Caco-2 (cell line): ENCODE results near the gene GGA1. TPM values are rescaled to one million over a fixed set of nuclear protein-coding genes. Genes with fewer than 3 reads are reported as not detected.

ENCODE experiments used
- BruUV-seq: library from RNA; stranded (reverse); fragments of 400-500 nt; replicated peaks from 2 replicates; lab custom pipeline; 2021; lab: Mats Ljungman, UMichigan
- CTCF ChIA-PET: fragments of 300-600 bp; sonication (Branson Sonifier 250); formaldehyde crosslinking; loops from one replicate; lab custom pipeline; 2022; ENCODE audit warnings: antibody characterized with exemption; lab: Charles Lee
- POLR2A ChIA-PET: fragments of 300-600 bp; sonication (Branson Sonifier 250); formaldehyde crosslinking; loops from one replicate; lab custom pipeline; 2022; ENCODE audit warnings: antibody characterized with exemption; lab: Charles Lee
- DNase-seq, 2 experiments: peaks; one replicate each; pipeline versions ENCODE4 v3.0.0 to v3.0.0-alpha.2; 2020 to 2022
- H3K27me3 ChIP-seq: replicated peaks from 2 replicates; pipeline ENCODE4 v1.6.0; 2011; ENCODE audit warnings: low read length; ENCODE audit not compliant: control insufficient read depth, insufficient read depth
- H3K36me3 ChIP-seq: 2 replicates; pipeline ENCODE4 v1.5.1; 2011; ENCODE audit warnings: low read length; ENCODE audit not compliant: control insufficient read depth, insufficient read depth
- H3K4me1 ChIP-seq: fragments of 250-450 bp; sonication (Bioruptor Pico); 2 replicates; pipeline ENCODE4 v1.5.1; 2020; ENCODE audit warnings: mild to moderate bottlenecking
- H3K4me3 ChIP-seq: 2 replicates; pipeline ENCODE4 v1.5.1; 2011; ENCODE audit warnings: low read depth, mild to moderate bottlenecking, control low read depth, low read length
- H3K9me3 ChIP-seq: fragments of 250-450 bp; sonication (Bioruptor Pico); 2 replicates; pipeline ENCODE4 v1.5.1; 2020; ENCODE audit warnings: mild to moderate bottlenecking, moderate library complexity
- H3K27ac Mint-ChIP-seq: one replicate; pipeline ENCODE4 v1.8.0; 2022; ENCODE audit warnings: mixed read lengths; ENCODE audit not compliant: unreplicated experiment
- H3K27me3 Mint-ChIP-seq: one replicate; pipeline ENCODE4 v1.8.0; 2022; ENCODE audit warnings: mixed read lengths; ENCODE audit not compliant: insufficient read depth, unreplicated experiment
- H3K36me3 Mint-ChIP-seq: one replicate; pipeline ENCODE4 v1.8.0; 2022; ENCODE audit warnings: mild to moderate bottlenecking, mixed read lengths; ENCODE audit not compliant: insufficient read depth, unreplicated experiment
- H3K4me1 Mint-ChIP-seq: one replicate; pipeline ENCODE4 v1.8.0; 2022; ENCODE audit warnings: low read depth, mixed read lengths; ENCODE audit not compliant: unreplicated experiment
- H3K4me3 Mint-ChIP-seq: one replicate; pipeline ENCODE4 v1.8.0; 2022; ENCODE audit warnings: mild to moderate bottlenecking, moderate library complexity, mixed read lengths; ENCODE audit not compliant: unreplicated experiment
- H3K9me3 Mint-ChIP-seq: one replicate; pipeline ENCODE4 v1.8.0; 2022; ENCODE audit warnings: mixed read lengths; ENCODE audit not compliant: unreplicated experiment
- intact Hi-C: fragments of 100-400 bp; cut with micrococcal nuclease; formaldehyde crosslinking; loops from one replicate; pipeline ENCODE4 v1.10.0; 2022; ENCODE audit not compliant: unreplicated experiment
- total RNA-seq: library from RNA; stranded (reverse); gene quantifications from 2 replicates; pipeline ENCODE4 v1.2.3, GENCODE V29; 2022
- TF ChIP-seq, protein P1 (sequence below), 2 experiments: fragments of 200-600 bp in 1 of 2; IDR thresholded peaks; 1 replicate in 1 of 2; 2 replicates in 1 of 2; pipeline versions ENCODE4 v1.5.1 to v1.8.0; 2011 to 2022; ENCODE audit warnings: antibody characterized with exemption in 1 of 2, control low read depth in 1 of 2, inconsistent platforms in 1 of 2, low read depth in 1 of 2, low read length in 1 of 2, mild to moderate bottlenecking in 1 of 2, moderate library complexity in 1 of 2; ENCODE audit not compliant: insufficient read depth in 1 of 2, severe bottlenecking in 1 of 2, unreplicated experiment in 1 of 2

The GGA1 gene
- total RNA-seq, 1 experiment from 2014 or later = 65.7 TPM

GRCh38 chr22:37624017-37624365, 15.4 kb downstream of the GGA1 start:
- BruUV-seq = no TSS peak
- intact Hi-C loops = loop anchor here (5.0 kb wide), 1 partner anchor 168 kb away; no protein-coding TSS in a partner anchor

GRCh38 chr22:37624876-37625275, 16.2 kb downstream of the GGA1 start:
- Mint-ChIP-seq H3K36me3 (peaks cover 27% of the 10 kb centered on the region), H3K4me1 (no peaks in the 10 kb centered on the region), H3K4me3 (no peak overlapping the region), H3K9me3 (no peaks in the 10 kb centered on the region), H3K27ac (peak overlapping the region; percentile 25), H3K27me3 (no peaks in the 10 kb centered on the region)
- H3K36me3 ChIP-seq = no peaks in the 10 kb centered on the region
- no peak overlapping the region for H3K4me3 ChIP-seq
- H3K27me3 ChIP-seq = no peaks in the 10 kb centered on the region
- no peaks in the 10 kb centered on the region for H3K9me3 ChIP-seq
- no peak for DNase-seq
- no peaks in the 10 kb centered on the region for H3K4me1 ChIP-seq
- intact Hi-C loops = loop anchor here (5.0 kb wide), 1 partner anchor 167 kb away; no protein-coding TSS in a partner anchor
- TF ChIP-seq, protein P1, sequence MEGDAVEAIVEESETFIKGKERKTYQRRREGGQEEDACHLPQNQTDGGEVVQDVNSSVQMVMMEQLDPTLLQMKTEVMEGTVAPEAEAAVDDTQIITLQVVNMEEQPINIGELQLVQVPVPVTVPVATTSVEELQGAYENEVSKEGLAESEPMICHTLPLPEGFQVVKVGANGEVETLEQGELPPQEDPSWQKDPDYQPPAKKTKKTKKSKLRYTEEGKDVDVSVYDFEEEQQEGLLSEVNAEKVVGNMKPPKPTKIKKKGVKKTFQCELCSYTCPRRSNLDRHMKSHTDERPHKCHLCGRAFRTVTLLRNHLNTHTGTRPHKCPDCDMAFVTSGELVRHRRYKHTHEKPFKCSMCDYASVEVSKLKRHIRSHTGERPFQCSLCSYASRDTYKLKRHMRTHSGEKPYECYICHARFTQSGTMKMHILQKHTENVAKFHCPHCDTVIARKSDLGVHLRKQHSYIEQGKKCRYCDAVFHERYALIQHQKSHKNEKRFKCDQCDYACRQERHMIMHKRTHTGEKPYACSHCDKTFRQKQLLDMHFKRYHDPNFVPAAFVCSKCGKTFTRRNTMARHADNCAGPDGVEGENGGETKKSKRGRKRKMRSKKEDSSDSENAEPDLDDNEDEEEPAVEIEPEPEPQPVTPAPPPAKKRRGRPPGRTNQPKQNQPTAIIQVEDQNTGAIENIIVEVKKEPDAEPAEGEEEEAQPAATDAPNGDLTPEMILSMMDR (IDR thresholded peaks at IDR 0.05; ENCODE audit: insufficient read depth in 1 of 2, low read depth in 1 of 2, low read length in 1 of 2, severe bottlenecking in 1 of 2, unreplicated experiment in 1 of 2) = no peak
- no TSS peak for BruUV-seq
- ChIA-PET POLR2A (interaction anchor here (0.5 kb wide), 1 partner anchor 65 kb away, joined by 3 read pairs; no protein-coding TSS in a partner anchor), CTCF (interaction anchor here (1.2 kb wide), 1 partner anchor 16 kb away, joined by 6 read pairs; the partner anchor contains the start of gene GGA1)

More at GRCh38 chr22:37624017-37624365, 15.4 kb downstream of the GGA1 start:
- Histone ChIP-seq H3K27me3 (no peaks in the 10 kb centered on the region), H3K4me3 (no peak overlapping the region), H3K4me1 (no peaks in the 10 kb centered on the region), H3K36me3 (no peaks in the 10 kb centered on the region), H3K9me3 (no peaks in the 10 kb centered on the region)
- Mint-ChIP-seq H3K9me3 (no peaks in the 10 kb centered on the region), H3K4me1 (no peaks in the 10 kb centered on the region), H3K27ac (peak overlapping the region; percentile 25), H3K36me3 (peaks cover 31% of the 10 kb centered on the region), H3K27me3 (no peaks in the 10 kb centered on the region), H3K4me3 (no peak overlapping the region)
- POLR2A ChIA-PET = no interaction called here
- CTCF ChIA-PET = no interaction called here
- no peak for DNase-seq
- TF ChIP-seq, protein P1 (IDR thresholded peaks at IDR 0.05; ENCODE audit: insufficient read depth in 1 of 2, low read depth in 1 of 2, low read length in 1 of 2, severe bottlenecking in 1 of 2, unreplicated experiment in 1 of 2) = no peak

- ChIA-PET CTCF (interaction anchor here (1.2 kb wide), 1 partner anchor 17 kb away, joined by 6 read pairs; the partner anchor contains the start of gene GGA1), POLR2A (no interaction called here)
- Mint-ChIP-seq H3K9me3 (no peaks in the 10 kb centered on the region), H3K36me3 (peaks cover 27% of the 10 kb centered on the region), H3K4me3 (no peak overlapping the region), H3K27ac (no peak overlapping the region), H3K4me1 (no peaks in the 10 kb centered on the region), H3K27me3 (no peaks in the 10 kb centered on the region)
- intact Hi-C loops = no loop called here
- no peaks in the 10 kb centered on the region for H3K27me3 ChIP-seq
- BruUV-seq = no TSS peak
- H3K4me1 ChIP-seq = no peaks in the 10 kb centered on the region
- no peaks in the 10 kb centered on the region for H3K9me3 ChIP-seq
- H3K36me3 ChIP-seq = no peaks in the 10 kb centered on the region
- TF ChIP-seq, protein P1 (IDR thresholded peaks at IDR 0.05; ENCODE audit: insufficient read depth in 1 of 2, low read depth in 1 of 2, low read length in 1 of 2, severe bottlenecking in 1 of 2, unreplicated experiment in 1 of 2) = no peak
- no peak overlapping the region for H3K4me3 ChIP-seq
- no peak for DNase-seq
Measured at GRCh38 chr22:37625737-37626136, 17.1 kb downstream of the GGA1 start.
